Smooth muscle cell (in vitro differentiated cells): ENCODE data around the gene NACC1. TPM values are rescaled to one million over a fixed set of nuclear protein-coding genes. Genes with fewer than 3 reads are reported as not detected.
A peak's percentile ranks its signal among the peaks of the same experiment; 100 is the strongest.

Experiments
- DNase-seq: peaks from one replicate; lab custom pipeline; 2025; ENCODE audit not compliant: unreplicated experiment; lab: John Stamatoyannopoulos, UW
- H2AFZ ChIP-seq: fragments of 200-600 bp; sonication (generic); 2 replicates; pipeline ENCODE4 v1.6.0; 2016; ENCODE audit warnings: antibody characterized with exemption, low read depth, mild to moderate bottlenecking
- H3F3A ChIP-seq: fragments of 200-600 bp; sonication (generic); 2 replicates; pipeline ENCODE4 v1.6.0; 2017; ENCODE audit warnings: antibody characterized with exemption, low read depth
- H3K27ac ChIP-seq: fragments of 200-600 bp; sonication (generic); 2 replicates; pipeline ENCODE4 v1.5.1; 2016; ENCODE audit warnings: low read depth, mild to moderate bottlenecking
- H3K27me3 ChIP-seq: fragments of 200-600 bp; sonication (generic); 2 replicates; pipeline ENCODE4 v1.6.1; 2016; ENCODE audit warnings: low read depth, mild to moderate bottlenecking
- H3K36me3 ChIP-seq: fragments of 200-600 bp; sonication (generic); 2 replicates; pipeline ENCODE4 v1.5.1; 2016; ENCODE audit warnings: low read depth
- H3K4me1 ChIP-seq: fragments of 200-600 bp; sonication (generic); 2 replicates; pipeline ENCODE4 v1.5.1; 2016; ENCODE audit warnings: low read depth
- H3K4me2 ChIP-seq: fragments of 200-600 bp; sonication (generic); 2 replicates; pipeline ENCODE4 v1.6.0; 2016; ENCODE audit warnings: mild to moderate bottlenecking
- H3K4me3 ChIP-seq: fragments of 200-600 bp; sonication (generic); 2 replicates; pipeline ENCODE4 v1.5.1; 2016; ENCODE audit warnings: mild to moderate bottlenecking
- H3K79me2 ChIP-seq: fragments of 200-600 bp; sonication (generic); 2 replicates; pipeline ENCODE4 v1.6.0; 2016; ENCODE audit warnings: low read depth, mild to moderate bottlenecking
- H3K9ac ChIP-seq: fragments of 200-600 bp; sonication (generic); 2 replicates; pipeline ENCODE4 v1.6.0; 2016; ENCODE audit warnings: low read depth
- H3K9me3 ChIP-seq: fragments of 200-600 bp; sonication (generic); replicated peaks from 2 replicates; pipeline ENCODE4 v1.5.1; 2016; ENCODE audit warnings: low read depth
- H4K20me1 ChIP-seq: fragments of 200-600 bp; sonication (generic); 2 replicates; pipeline ENCODE4 v1.6.0; 2016; ENCODE audit warnings: low read depth
- CTCF ChIP-seq: fragments of 200-600 bp; sonication (generic); IDR thresholded peaks from 2 replicates; pipeline ENCODE4 v1.5.1; 2017; ENCODE audit warnings: borderline replicate concordance, mild to moderate bottlenecking, antibody characterized with exemption; ENCODE audit not compliant: insufficient read depth, poor library complexity, severe bottlenecking
- WGBS: methylation state at CpG from one replicate; pipeline ENCODE4 v1.1.7; 2016; ENCODE audit warnings: low lambda C conversion rate; 5-methylcytosine and 5-hydroxymethylcytosine counted together
- polyA plus RNA-seq: library from polyadenylated mRNA; unstranded; fragments of >200 nt; fragmentation: Nextera tagmentation; extraction: Ambion mirVana; gene quantifications from 2 replicates; pipeline ENCODE4 v1.2.1, GENCODE V29; 2016
- total RNA-seq: library from RNA; depleted of rRNA; stranded (reverse); fragments of >200 nt; gene quantifications from 2 replicates; pipeline ENCODE4 v1.2.3, GENCODE V29; 2014

NACC1 gene
- total and polyA plus RNA-seq, 2 experiments from 2014 or later: 9.9 to 44.6 TPM

GRCh38 chr19:13097463-13098258 lies 20.4 kb upstream of the NACC1 start:
- no peak for TF ChIP-seq CTCF
- Histone ChIP-seq H3K27ac (no peak overlapping the region), H4K20me1 (peaks cover 11% of the 10 kb centered on the region), H3K9me3 (no peaks in the 10 kb centered on the region), H3K9ac (no peak overlapping the region), H3K36me3 (no peaks in the 10 kb centered on the region), H3K79me2 (no peaks in the 10 kb centered on the region), H3K4me2 (peak overlapping the region; percentile 65), H3K27me3 (peaks cover 48% of the 10 kb centered on the region), H2AFZ (no peak overlapping the region), H3K4me3 (no peak overlapping the region), H3F3A (peaks cover 14% of the 10 kb centered on the region), H3K4me1 (peaks cover 26% of the 10 kb centered on the region)
- no peak for DNase-seq
- WGBS: 8% methylated on average over 18 of the region's 69 CpGs

- H3K79me2 ChIP-seq: no peaks in the 10 kb centered on the region
- no peak for DNase-seq
- no peak overlapping the region for H3K9ac ChIP-seq
- H4K20me1 ChIP-seq: peaks cover 11% of the 10 kb centered on the region
- H3K27me3 ChIP-seq: peaks cover 48% of the 10 kb centered on the region
- H3K4me1 ChIP-seq: peaks cover 30% of the 10 kb centered on the region
- H3F3A ChIP-seq: peaks cover 14% of the 10 kb centered on the region
- TF ChIP-seq CTCF: no peak
- peak overlapping the region; percentile 78 for H3K4me2 ChIP-seq
- 4% methylated on average over 45 of the region's 58 CpGs for WGBS
- no peak overlapping the region for H3K4me3 ChIP-seq
- no peak overlapping the region for H3K27ac ChIP-seq
- H2AFZ ChIP-seq: no peak overlapping the region
- no peaks in the 10 kb centered on the region for H3K36me3 ChIP-seq
- H3K9me3 ChIP-seq: no peaks in the 10 kb centered on the region
These were observed 19.6 kb upstream of the NACC1 start for GRCh38 chr19:13098277-13099072.

- H3K27me3 ChIP-seq: peaks cover 48% of the 10 kb centered on the region
- H3K36me3 ChIP-seq: no peaks in the 10 kb centered on the region
- H3K4me2 ChIP-seq: peak overlapping the region; percentile 26
- no peak for TF ChIP-seq CTCF
- no peak overlapping the region for H3K9ac ChIP-seq
- H3K4me1 ChIP-seq: peaks cover 30% of the 10 kb centered on the region
- H2AFZ ChIP-seq: no peak overlapping the region
- peaks cover 14% of the 10 kb centered on the region for H3F3A ChIP-seq
- H3K27ac ChIP-seq: no peak overlapping the region
- H3K9me3 ChIP-seq: no peaks in the 10 kb centered on the region
- H3K79me2 ChIP-seq: no peaks in the 10 kb centered on the region
- DNase-seq: no peak
- WGBS: 19% methylated on average over 68 of the region's 77 CpGs
- H3K4me3 ChIP-seq: no peak overlapping the region
- peaks cover 11% of the 10 kb centered on the region for H4K20me1 ChIP-seq
These were observed 18.7 kb upstream of the NACC1 start for GRCh38 chr19:13099073-13099999.
